Ascending aorta (tissue), 2 donors: ENCODE data around the gene RHOBTB1. TPM values are rescaled to one million over a fixed set of nuclear protein-coding genes. Genes with fewer than 3 reads are reported as not detected.
"Not testable (repeated sequence)": the region's sequence is repeated elsewhere in the genome, so short reads cannot be mapped to it uniquely, and the experiment has no call there.

Source experiments
- DNase-seq, 2 donors: peaks; one replicate each; pipeline ENCODE4 v3.0.0-alpha.2; 2019; ENCODE audit warnings: low spot score in 2 of 2
- H3K27ac ChIP-seq, 2 donors: fragments of 200-600 bp; sonication (generic); one replicate each; pipeline ENCODE4 v1.5.1; 2016 to 2017; ENCODE audit warnings: mild to moderate bottlenecking in 1 of 2
- H3K27me3 ChIP-seq: fragments of 200-600 bp; sonication (generic); one replicate; pipeline ENCODE4 v1.5.1; 2017
- H3K36me3 ChIP-seq, 2 donors: fragments of 200-600 bp; sonication (generic); one replicate each; pipeline ENCODE4 v1.5.1; 2016
- H3K4me1 ChIP-seq, 2 donors: fragments of 200-600 bp; sonication (generic); one replicate each; pipeline ENCODE4 v1.5.1; 2016 to 2017; ENCODE audit warnings: mild to moderate bottlenecking in 1 of 2
- H3K4me3 ChIP-seq, 2 donors: fragments of 200-600 bp; sonication (generic); one replicate each; pipeline ENCODE4 v1.5.1; 2016 to 2017; ENCODE audit warnings: mild to moderate bottlenecking in 1 of 2
- H3K9me3 ChIP-seq, 2 donors: fragments of 200-600 bp; sonication (generic); one replicate each; pipeline ENCODE4 v1.5.1; 2016
- intact Hi-C: fragments of 100-400 bp; cut with DNase I; formaldehyde crosslinking; loops from one replicate; pipeline ENCODE4 v1.15.1; 2023
- total RNA-seq: library from RNA; depleted of rRNA; stranded (reverse); fragments of >200 nt; gene quantifications from one replicate; pipeline ENCODE4 v1.1.0, GENCODE V29; 2016
- TF ChIP-seq, protein P1 (sequence below), 3 experiments: fragments of 200-600 bp in 2 of 3; fragments of 450-650 bp in 1 of 3; sonication (generic) in 2 of 3; IDR thresholded peaks; one replicate each; pipeline ENCODE4 v1.5.1; 2016 to 2019; ENCODE audit warnings: antibody characterized with exemption in 3 of 3, mild to moderate bottlenecking in 1 of 3, moderate library complexity in 1 of 3

Gene RHOBTB1
- total RNA-seq, 1 donor from 2014 or later, result 13.6 TPM

- intact Hi-C loops, result no loop called here
- H3K9me3 ChIP-seq, result no peaks in the 10 kb centered on the region
These were observed 32.7 kb upstream of the RHOBTB1 start for GRCh38 chr10:60976687-60977086.

DNA sequence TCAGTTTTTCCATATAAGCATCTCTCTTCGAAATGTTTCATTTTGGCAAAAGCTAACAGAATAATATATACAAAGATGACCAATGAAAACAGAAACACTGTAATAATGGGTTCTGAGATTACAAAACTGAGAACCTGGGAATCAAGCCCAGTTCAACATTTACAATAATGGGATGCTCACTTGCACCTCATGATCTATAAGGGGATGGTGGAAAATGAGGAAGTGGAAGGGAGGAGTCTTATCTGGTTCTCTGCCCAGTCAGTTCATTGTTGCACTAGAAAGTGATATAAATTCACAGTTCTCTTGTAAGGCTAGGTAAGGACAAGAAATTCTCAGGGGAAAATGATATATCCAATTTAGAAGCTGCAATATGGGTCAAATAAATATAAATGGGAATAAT lies 31.7 kb upstream of the RHOBTB1 start:
- intact Hi-C loops, result no loop called here
- Histone ChIP-seq H3K36me3 (no peaks in the 10 kb centered on the region), H3K27me3 (no peaks in the 10 kb centered on the region), H3K4me1 (no peaks in the 10 kb centered on the region), H3K9me3 (no peaks in the 10 kb centered on the region), H3K4me3 (no peak overlapping the region), H3K27ac (no peak overlapping the region)
- TF ChIP-seq, protein P1, sequence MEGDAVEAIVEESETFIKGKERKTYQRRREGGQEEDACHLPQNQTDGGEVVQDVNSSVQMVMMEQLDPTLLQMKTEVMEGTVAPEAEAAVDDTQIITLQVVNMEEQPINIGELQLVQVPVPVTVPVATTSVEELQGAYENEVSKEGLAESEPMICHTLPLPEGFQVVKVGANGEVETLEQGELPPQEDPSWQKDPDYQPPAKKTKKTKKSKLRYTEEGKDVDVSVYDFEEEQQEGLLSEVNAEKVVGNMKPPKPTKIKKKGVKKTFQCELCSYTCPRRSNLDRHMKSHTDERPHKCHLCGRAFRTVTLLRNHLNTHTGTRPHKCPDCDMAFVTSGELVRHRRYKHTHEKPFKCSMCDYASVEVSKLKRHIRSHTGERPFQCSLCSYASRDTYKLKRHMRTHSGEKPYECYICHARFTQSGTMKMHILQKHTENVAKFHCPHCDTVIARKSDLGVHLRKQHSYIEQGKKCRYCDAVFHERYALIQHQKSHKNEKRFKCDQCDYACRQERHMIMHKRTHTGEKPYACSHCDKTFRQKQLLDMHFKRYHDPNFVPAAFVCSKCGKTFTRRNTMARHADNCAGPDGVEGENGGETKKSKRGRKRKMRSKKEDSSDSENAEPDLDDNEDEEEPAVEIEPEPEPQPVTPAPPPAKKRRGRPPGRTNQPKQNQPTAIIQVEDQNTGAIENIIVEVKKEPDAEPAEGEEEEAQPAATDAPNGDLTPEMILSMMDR (IDR thresholded peaks at IDR 0.05), result no peak
- no peak for DNase-seq

More at GRCh38 chr10:60976687-60977086, 32.7 kb upstream of the RHOBTB1 start:
- DNase-seq, result no peak
- no peaks in the 10 kb centered on the region for H3K27me3 ChIP-seq
- H3K4me1 ChIP-seq, result no peaks in the 10 kb centered on the region
- H3K36me3 ChIP-seq, result no peaks in the 10 kb centered on the region
- H3K4me3 ChIP-seq, result no peak overlapping the region
- TF ChIP-seq, protein P1 (IDR thresholded peaks at IDR 0.05), result no peak
- H3K27ac ChIP-seq, result no peak overlapping the region

- Histone ChIP-seq H3K9me3 (no peaks in the 10 kb centered on the region), H3K4me3 (no peak overlapping the region)
- DNase-seq, result no peak
These were observed 30.6 kb upstream of the RHOBTB1 start for GRCh38 chr10:60974463-60975149.

GRCh38 chr10:60973086-60973485 lies 29.1 kb upstream of the RHOBTB1 start:
- H3K9me3 ChIP-seq, result no peaks in the 10 kb centered on the region
- TF ChIP-seq, protein P1 (IDR thresholded peaks at IDR 0.05), result no peak
- H3K27ac ChIP-seq, result no peak overlapping the region
- no peaks in the 10 kb centered on the region for H3K4me1 ChIP-seq
- H3K4me3 ChIP-seq, result no peak overlapping the region
- no peaks in the 10 kb centered on the region for H3K27me3 ChIP-seq
- no peaks in the 10 kb centered on the region for H3K36me3 ChIP-seq
- DNase-seq, result no peak
- intact Hi-C loops, result no loop called here

More at GRCh38 chr10:60974463-60975149, 30.6 kb upstream of the RHOBTB1 start:
- Histone ChIP-seq H3K27me3 (no peaks in the 10 kb centered on the region), H3K36me3 (no peaks in the 10 kb centered on the region), H3K27ac (no peak overlapping the region), H3K4me1 (no peaks in the 10 kb centered on the region)
- intact Hi-C loops, result no loop called here
- TF ChIP-seq, protein P1 (IDR thresholded peaks at IDR 0.05), result no peak

DNA sequence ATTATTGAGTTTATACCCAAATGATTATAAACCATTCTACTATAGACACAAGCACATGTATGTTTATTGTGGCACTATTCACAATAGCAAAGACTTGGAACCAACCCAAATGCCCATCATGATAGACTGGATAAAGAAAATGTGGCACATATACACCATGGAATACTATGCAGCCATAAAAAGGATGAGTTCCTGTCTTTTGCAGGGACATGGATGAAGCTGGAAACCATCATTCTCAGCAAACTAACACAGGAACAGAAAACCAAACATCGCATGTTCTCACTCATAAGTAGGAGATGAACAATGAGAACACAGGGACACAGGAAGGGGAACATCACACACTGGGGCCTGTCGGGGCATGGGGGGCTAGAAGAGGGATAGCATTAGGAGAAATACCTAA lies 28.2 kb upstream of the RHOBTB1 start:
- intact Hi-C loops, H3K9me3 ChIP-seq, H3K27ac ChIP-seq, H3K36me3 ChIP-seq, DNase-seq, H3K4me1 ChIP-seq, H3K4me3 ChIP-seq, H3K27me3 ChIP-seq: not testable (repeated sequence)

- H3K36me3 ChIP-seq, result no peaks in the 10 kb centered on the region
- no peak overlapping the region for H3K4me3 ChIP-seq
- TF ChIP-seq, protein P1 (IDR thresholded peaks at IDR 0.05), result no peak
- DNase-seq, result no peak
- intact Hi-C loops, result no loop called here
- no peaks in the 10 kb centered on the region for H3K4me1 ChIP-seq
- H3K9me3 ChIP-seq, result no peaks in the 10 kb centered on the region
- no peak overlapping the region for H3K27ac ChIP-seq
- H3K27me3 ChIP-seq, result no peaks in the 10 kb centered on the region
These were observed 26.5 kb upstream of the RHOBTB1 start for GRCh38 chr10:60970526-60970925.
